ENCODE data around the gene ANGPTL5.
"Not testable (repeated sequence)": the region's sequence is repeated elsewhere in the genome, so short reads cannot be mapped to it uniquely, and the experiment has no call there.

Gene ANGPTL5

DNA sequence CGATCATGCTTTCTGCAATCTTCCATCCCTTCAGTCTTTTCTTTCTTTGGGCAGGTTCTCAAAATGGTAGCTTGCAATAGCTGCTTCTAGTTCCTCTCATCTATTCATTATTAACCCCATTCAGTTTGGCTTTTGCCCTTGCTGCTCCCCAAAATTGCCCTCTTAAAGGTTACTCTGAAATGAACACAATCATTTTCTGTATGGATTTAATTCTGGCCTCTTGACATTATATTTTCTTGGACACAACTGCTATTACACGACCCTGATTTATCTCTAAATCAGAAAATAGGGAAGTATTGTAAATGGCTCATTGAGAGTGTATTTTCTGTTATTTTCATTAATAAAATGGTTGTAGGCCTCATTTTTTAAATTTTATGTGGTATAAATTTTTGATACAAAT is at the start of gene ANGPTL5:
Gene ANGPTL5, minus strand, starts transcription at position 101 of the 400 bp plus-strand sequence. CDS start 8,613 bp downstream, outside the sequence.
- no peak for DNase-seq

- DNase-seq = not testable (repeated sequence)
Measured at GRCh38 chr11:101964200-101964599, 47.9 kb upstream of the ANGPTL5 start.

DNA sequence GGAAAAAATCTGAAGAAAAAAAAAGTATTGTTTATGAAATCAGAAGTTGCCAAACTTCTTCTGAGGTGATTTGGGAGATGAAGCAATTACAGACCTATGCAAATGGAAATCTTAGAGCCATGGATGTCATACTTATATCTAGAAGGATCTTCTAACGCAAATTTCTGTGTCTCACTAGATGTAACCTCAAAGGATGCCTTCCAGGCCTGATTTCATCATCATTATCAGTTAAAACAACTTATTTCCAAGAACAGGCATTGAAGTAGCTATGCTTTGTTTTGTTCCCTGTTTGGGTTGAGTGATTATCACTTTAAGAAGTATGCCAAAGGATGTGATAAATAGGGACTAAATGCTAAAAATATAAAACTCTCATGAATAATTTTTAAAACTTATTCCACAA is 43.9 kb upstream of the ANGPTL5 start:
- no peak for DNase-seq

GRCh38 chr11:101955701-101956100 is 39.4 kb upstream of the ANGPTL5 start:
- DNase-seq = no peak

- DNase-seq = no peak
Measured at GRCh38 chr11:101955278-101955677, 39.0 kb upstream of the ANGPTL5 start.

GRCh38 chr11:101949680-101950220 is 33.4 kb upstream of the ANGPTL5 start:
- DNase-seq = no peak

- DNase-seq = no peak
Measured at GRCh38 chr11:101945448-101945847, 29.1 kb upstream of the ANGPTL5 start.

- DNase-seq = no peak
Measured at GRCh38 chr11:101944923-101945322, 28.6 kb upstream of the ANGPTL5 start.

GRCh38 chr11:101940901-101941520 is 24.7 kb upstream of the ANGPTL5 start:
- no peak for DNase-seq

DNA sequence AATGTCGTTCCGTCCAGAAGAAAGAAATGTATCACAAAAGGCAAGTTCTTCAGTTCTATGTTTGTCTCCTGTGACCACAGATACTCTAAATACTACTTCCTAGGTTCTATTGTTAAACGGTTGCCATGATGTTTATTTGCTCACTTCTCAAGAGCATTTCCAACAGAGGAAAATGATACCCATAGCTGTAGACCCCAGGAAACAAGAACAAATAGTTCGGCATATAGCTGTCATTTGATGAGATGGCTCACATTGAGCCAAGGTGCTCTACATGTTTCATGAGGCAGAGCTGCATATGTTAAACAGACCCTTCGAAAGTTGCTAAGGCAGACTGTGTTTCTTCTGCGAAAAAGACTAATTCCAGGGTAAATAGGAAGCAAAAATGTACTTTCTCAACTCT is 15.4 kb upstream of the ANGPTL5 start:
- DNase-seq = no peak

- no peak for DNase-seq
Measured at GRCh38 chr11:101929294-101929915, 13.1 kb upstream of the ANGPTL5 start.

DNA sequence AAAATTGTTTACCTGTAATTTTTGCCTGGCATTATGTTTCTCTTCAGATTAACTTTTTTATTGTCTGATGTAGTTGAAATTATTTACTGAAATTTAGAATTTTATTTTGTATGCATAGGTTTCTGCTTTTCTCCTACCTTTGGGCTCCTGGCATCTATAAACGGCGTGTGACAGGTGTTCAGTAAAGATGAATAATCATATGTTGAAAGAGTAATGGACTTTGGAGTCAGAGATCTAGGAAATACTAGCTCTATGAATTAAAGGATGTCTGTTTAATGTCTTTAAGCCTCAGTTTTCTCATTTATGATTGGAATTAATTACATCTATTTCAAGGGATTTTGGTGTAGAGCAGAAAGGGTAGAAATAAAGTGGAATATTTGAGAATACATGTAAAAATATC is 7.2 kb upstream of the ANGPTL5 start:
- DNase-seq = no peak

- no peak for DNase-seq
Measured at GRCh38 chr11:101920992-101921391, 4.7 kb upstream of the ANGPTL5 start.

GRCh38 chr11:101917226-101917625 is 904 bp upstream of the ANGPTL5 start:
- DNase-seq = no peak

- peak in 1 of 2 donors; percentile 46 for DNase-seq
Measured at GRCh38 chr11:101915791-101916291, 481 bp downstream of the ANGPTL5 start.

DNA sequence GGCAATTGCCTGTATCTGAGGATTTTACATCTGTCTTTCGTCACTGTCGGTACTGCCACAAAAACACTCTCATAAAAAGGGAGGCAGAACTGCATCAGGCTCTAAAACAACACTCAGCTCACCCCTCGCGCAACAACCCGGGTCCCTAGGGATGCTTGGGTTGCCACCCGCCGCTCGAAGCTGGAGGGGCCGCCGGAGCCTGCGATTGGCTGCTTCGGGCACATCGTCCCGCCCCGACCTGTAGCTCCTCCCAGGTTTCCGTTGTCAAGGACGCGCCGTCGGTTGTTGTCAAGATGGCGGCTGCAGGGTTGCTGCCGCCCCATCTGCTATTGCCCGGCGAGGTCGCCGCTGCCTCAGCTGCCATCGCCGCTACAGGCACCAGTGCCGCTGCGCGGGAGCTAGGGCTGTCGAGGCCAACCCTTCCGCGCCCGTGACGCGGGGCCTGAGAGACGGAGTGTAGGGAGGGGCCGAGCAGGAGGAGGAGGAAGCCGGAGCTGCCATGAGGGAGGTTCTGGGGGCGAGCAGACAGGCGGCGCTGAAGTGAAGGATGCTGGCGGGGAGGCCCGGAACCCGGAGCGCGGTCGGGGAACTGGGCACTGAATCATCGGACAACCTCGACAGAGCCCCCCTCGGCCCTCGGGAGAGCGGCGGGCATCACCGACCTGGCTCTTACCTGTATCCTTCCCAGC is 1.4 kb downstream of the ANGPTL5 start, which contains the start of gene CEP126:
Gene CEP126, plus strand, starts transcription at position 273 of the 689 bp plus-strand sequence. Its CDS starts 275 bp downstream, at position 548.
- DNase-seq = peak; percentile 90 to 99

DNA sequence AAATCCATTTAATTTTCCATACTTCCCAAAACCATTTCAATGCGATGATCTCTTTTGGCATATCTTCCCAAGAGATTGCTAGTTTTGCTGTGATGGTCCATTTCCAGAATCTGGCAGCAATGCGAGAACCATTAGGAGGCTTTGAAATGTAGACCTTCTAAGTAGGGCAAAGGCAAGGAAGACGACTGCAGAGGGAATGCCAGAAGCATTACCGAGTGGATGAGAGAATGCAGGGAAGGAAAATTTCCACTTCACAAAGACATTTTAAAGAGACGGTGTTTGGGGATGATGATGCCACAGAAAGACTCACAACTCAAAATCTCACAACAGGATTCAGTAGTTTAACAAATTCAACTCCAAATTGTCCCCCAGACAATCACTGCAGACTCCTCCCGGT is 2.0 kb downstream of the ANGPTL5 start:
- no peak for DNase-seq

DNA sequence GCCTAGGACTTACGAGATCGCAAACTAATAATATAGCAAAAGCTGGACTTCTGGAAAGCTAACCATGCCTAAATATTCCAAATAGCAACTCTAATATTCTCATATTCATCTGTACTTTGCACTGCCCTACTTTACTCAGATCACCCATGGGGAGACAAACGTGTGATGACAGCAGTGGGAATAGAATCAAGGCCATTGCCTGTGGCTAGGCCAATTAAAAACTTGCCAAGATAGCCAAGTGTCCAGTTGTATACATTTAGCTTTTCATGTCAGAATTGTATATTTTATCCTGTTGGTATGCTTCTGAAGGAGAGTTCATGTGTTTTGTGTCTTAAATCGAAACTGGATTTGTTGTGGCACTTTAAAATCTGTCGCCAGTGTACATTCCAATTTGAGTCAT is 2.7 kb downstream of the ANGPTL5 start:
- no peak for DNase-seq

- DNase-seq = no peak
Measured at GRCh38 chr11:101912823-101913284, 3.5 kb downstream of the ANGPTL5 start.

GRCh38 chr11:101909087-101909486 is 7.2 kb downstream of the ANGPTL5 start:
- DNase-seq = no peak

DNA sequence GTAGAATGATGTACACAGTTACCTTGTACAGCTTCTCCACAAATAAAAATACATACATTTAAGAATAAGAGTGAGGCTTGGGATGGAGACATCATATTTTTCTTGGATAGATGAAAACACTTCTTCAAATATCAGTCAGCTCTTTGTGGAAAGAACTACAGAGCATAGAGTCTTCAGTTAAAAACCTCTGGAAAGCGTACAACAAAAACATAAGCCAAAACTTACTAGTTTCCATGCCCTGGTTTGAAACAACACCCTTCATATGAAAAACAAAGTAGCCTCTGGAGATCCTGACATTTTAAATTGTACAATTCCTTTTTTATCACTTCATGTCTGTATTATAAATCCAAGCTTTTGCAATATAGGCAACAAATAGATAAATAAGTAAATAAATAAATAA is 8.5 kb downstream of the ANGPTL5 start:
- DNase-seq = no peak

DNA sequence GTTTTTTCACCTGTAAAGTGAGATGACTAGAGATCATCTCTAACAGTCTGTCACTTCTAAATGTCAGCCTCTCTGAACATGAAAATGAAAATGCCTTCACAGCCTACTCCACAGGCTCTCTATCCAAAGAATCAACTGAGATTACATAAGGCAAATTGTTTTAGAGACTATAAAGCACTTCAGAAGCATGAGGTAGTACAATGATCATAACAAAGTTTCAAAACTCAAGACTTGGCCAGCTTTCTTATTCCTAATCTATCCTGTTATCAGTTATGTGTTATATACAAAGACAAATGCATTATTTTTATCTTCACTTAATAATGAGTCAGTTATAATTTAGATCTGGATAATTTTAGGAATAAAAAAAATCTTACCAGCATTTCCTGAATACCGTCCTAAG is 21.8 kb downstream of the ANGPTL5 start:
- DNase-seq = no peak

- DNase-seq = no peak
Measured at GRCh38 chr11:101889767-101890166, 26.6 kb downstream of the ANGPTL5 start.
